HG02588 (cell line): Measurements from ENCODE around the gene CENPE.

Experiments
- ATAC-seq: cut with Tn5 transposase; IDR thresholded peaks from one replicate; pipeline ENCODE4 v1.9.1; 2021; ENCODE audit warnings: mild to moderate bottlenecking, moderate library complexity; ENCODE audit not compliant: unreplicated experiment

Gene CENPE

DNA sequence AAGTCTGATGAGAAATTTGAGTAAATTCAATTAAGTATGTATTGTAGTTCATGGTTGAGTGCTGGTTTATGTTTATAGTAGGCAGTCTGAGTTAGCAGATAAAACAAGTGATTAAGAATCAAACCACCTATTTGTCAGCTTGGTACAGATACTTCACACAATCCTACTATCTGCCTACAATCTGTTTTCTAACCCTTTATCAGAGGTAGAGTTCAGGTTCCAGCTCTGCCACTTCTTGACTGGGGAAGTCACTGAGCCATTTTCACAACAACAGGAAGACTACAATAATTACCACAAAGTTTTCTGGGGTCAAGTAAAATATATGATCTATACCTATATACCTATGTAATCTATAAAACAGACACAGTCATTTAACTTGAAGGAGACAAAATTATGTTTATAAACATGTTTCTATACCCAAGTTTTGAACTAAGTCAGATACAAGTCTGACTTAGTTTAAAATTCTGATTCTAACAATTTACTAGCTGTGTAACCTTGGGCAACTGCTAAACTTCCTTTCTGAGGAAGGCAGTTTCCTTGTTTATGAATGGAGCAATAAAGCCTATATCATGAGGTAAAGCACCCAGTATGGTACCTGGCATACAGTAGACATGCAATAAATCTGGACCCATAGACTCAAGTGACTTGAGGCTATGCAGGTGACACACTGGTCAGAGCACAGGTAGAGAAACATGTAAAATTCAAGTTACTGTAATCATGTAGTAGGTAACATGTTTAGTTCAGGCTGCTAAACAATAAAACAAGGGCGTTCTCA is 61.3 kb downstream of the CENPE start:
- ATAC-seq, result no peak

DNA sequence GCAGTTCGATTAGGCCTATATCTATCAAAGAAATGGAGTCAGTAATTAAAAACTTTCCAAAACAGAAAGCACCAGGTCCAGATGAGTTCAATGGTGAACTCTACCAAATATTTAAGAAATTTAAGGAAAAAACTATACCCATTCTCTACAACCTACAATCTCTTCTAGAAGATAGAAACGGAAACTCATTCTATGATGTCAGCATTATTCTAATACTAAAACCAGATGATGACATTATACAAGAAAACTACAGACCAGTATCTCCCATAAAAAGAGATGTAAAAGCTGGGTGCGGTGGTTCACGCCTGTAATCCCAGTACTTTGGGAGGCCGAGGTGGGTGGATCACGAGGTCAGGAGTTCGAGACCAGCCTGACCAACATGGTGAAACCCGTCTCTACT is 69.0 kb downstream of the CENPE start:
- ATAC-seq, result no peak

DNA sequence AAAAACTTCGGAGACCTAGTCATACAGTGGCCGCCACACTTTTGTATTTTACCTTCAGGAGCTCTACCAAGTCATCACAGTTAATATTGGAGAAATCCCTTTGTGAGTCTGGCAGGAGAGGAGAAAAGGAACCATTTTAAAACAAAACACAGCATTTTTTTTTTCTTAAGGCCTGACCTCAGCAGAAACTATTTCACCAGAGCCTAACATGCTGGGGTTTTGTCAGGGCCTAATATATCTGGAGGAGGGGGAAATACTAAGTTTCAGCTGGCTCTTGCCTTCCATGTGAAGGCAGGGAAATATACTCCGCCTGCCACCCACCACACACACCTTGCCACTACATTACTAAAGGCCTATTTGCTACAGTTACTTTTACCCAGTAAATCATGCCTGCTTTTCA is 72.0 kb downstream of the CENPE start:
- ATAC-seq, result no peak

DNA sequence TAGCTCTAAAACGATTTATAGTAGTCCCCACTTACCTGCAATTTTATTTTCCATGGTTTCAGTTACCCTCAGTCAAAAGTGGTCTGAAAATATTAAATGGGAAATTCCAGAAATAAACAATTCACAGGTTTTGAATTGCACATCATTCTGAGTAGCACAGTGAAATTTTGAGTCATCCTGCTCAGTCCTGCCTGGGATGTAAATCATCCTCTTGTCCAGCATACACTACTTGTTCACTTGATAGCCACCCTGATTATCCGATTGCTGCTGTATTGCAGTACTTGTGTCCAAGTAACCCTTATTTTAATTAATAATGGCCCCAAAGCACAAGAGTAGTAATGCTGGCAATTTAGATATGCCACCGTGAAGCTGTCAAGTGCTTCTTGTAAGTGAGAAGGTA is 75.0 kb downstream of the CENPE start:
- ATAC-seq, result no peak

- ATAC-seq, result no peak
These were observed 80.0 kb downstream of the CENPE start for GRCh38 chr4:103118166-103118565.

DNA sequence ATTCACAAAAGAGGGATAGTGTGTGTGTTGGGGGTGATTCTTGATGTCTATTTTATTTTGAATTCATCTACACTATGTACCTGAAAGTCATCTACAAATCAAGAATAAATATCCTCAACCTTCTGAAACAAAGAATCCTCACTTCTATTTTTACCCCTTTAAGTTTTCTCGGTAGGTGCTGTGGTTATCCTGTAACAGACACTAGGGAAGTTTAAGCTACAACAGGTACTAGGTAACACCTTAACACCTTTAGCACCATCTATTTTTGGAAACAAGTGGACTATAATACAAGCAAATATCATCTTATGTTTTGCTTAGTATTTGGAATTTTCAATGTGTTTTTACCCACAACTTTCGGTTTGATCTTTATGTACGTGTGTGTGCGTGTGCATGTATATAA is 86.5 kb downstream of the CENPE start:
- no peak for ATAC-seq

DNA sequence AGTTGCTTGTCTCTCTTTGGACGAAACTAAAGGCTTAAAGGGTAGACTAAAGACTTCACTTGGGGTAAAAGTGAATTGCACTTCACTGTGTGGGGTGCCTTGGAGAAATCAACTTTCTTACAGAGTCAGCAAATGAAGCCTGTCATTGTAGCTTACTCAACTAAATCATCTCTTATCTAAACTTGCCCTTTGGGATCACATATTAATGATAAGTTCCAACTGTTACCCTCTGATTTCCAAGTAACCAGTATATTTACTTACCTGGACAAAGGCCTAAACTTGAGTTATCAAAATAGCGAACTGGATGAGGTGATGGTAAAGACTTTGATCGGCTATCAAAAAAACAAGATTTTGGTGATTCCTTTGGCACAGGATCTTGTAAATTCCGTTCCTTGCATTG is 89.6 kb downstream of the CENPE start:
- ATAC-seq, result no peak

DNA sequence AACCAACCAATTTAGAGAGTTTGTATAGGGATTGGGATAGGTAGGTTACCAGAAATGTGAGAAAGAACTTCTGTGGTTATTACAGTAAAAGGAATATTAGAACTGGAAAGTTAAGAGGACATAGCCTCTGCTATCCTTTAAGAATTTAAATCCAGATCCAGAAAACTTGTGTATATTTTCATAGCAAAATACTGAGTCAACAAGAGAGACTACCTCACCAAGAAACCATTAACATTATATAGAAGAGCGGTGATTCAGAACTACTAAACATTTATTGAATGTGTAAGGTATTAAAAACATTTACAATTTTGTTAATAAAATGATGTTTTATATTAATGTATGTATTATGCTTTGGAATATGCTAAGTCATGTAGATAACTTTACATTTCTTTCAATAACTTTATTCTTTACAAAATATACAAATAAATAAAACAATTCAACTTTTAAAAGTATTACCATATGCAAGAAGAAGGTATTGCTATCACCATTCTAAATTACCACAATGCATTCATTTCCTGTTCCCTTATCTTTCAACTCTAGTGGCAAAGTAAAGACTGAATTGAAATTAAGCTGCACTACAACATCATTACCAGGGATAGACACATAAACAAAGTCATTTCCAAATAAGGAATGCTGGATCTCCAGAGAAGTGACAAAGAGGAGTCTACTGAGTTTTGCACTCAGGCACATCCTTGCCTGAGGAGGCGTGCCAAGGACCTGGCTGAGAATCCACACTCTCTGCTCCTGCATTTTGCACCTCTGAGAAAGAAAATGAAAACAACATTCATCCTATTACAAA is 92.4 kb downstream of the CENPE start:
- ATAC-seq, result no peak

DNA sequence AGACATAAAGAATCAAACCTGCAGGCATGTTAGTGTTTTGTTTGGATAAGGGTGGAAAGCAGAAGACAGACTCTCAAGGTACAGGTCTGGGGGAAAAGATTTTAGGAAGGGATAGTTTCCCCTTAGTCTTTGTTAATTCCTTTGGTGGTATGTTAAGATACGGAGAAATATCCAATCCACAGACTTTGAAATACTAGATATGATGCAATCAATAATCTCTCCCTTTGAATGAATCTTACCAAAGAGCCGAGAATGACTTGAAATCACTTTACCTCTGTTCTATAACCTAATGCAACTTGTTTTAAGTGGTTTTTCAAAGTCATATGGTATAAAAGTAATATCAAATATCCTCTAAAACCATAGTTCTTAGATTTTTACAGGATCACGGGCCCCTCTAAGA is 93.3 kb downstream of the CENPE start:
- ATAC-seq, result no peak

- no peak for ATAC-seq
These were observed 97.5 kb downstream of the CENPE start for GRCh38 chr4:103100691-103101090.

DNA sequence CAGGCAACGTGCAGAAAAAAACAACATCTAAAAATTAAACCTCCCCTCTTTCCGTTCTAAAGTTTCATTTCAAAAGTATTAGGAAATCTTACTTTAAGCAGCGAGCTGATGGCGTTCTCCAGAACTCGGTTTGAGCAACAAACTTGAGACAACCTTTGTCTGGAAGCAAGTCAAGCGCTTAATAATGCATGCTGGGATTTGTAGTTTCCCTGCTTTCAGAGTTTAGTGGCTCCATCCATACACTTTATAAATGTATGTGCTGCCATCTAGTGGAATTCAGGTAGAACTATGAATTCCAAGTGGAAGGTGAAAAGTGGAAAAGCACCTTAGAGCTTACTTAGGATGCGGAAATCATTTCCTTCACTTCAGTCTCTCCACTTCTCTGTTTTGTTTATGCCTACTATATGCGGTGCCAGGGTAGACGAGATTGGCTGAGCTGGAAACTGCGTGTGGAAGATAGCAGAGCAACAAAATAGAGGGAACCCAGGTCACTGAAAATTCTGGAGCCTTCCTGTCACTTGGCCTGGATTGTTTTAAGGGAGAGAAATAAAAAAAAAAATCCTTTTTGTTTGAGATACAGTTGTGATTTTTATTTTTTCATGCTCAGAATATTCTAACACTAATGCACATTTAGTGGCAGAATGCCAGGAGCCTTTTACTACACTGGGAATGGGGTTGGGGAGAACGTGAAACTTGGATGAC is 98.3 kb downstream of the CENPE start, which contains the start of gene BDH2:
Gene BDH2 (minus strand): TSS at position 144 of the 702 bp plus-strand sequence. CDS start 3,580 bp downstream, outside the sequence.
- peak; percentile 97 for ATAC-seq

DNA sequence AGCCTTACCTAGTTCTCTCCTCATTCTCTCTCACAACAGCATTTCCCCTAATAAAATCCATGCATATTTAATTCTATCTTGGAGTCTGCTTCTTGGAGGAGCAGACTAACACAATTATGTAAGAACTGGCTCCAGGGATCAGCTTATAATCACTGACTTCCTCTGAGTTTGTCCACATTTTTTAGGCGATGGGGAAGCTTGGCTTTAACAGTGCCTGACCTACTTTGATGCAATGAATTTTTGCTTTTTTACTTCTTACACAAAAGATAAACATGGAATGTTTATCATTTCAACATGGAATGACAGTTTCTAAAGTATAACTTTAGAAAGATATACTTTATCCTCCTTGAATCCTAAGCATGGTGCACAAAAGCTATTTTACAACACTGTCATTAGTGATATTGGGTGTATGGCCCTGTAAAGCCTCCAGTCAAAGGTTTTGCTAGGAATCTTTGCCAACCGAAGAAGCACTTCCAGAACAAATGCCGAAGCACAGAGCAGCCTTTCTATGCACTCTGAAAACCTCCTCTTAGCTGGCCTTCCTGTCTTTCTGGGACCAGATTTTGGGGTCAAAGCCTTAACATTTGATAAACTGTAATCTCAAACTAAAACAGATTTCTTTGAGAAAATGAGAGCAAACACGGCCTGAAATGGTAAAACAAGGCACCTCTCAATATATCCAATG is 99.2 kb downstream of the CENPE start:
- ATAC-seq, result no peak

GRCh38 chr4:103098341-103098740 is 99.8 kb downstream of the CENPE start:
- ATAC-seq, result no peak

DNA sequence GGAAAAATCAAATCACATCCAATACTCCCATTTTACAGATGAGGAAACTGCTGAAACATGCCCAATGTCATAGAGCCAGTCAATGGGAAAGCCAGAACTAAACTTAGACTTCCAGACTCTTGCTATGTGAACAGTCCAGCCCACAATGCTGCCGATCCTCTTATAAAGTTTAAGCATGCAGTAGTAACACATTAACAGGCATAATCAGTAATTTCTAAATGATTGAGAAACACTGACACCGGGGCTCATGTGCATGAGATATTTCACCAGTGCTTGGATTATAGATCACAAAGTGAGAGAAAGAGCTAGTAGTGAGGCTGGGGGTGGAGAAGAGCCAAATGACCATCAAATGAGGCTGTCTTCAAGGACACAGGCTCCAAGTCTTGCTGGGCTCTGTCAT is 101.0 kb downstream of the CENPE start:
- no peak for ATAC-seq

DNA sequence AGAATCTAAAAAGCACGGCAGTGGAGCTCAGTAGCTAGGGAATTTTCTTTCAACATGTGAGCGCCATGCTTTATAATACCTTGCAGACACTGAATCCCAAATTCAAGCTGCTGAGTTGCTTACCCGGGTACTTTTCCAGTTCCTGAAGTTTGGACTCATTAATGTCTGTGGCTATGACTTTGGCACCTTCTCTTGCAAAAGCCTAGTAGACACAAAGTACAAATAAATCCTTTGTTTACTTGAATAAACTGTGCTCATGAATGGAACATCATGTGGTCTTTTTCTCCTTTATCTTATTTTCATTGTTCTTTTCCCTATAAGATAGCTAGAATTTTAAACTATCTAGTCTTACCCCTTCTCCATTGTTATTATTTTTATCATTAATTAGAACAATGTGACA is 103.1 kb downstream of the CENPE start:
- ATAC-seq, result no peak

DNA sequence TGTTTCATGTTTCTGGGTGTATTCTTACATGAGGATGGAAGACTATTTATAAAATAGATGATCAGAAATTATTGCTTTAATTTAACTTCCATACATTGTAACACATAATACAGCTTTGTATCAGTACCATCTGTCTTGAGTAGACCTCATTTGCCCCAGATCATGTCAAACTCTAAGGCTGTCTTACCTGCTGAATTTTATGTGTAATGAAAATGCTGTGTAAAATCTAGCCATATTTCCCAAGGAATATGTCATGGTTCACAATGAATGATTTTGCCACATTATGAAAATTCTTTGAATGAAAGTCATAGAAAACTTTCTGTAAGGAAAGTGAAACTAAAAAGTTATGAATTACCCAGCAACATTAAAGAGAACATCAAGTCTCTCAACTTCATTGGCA is 105.9 kb downstream of the CENPE start:
- no peak for ATAC-seq

DNA sequence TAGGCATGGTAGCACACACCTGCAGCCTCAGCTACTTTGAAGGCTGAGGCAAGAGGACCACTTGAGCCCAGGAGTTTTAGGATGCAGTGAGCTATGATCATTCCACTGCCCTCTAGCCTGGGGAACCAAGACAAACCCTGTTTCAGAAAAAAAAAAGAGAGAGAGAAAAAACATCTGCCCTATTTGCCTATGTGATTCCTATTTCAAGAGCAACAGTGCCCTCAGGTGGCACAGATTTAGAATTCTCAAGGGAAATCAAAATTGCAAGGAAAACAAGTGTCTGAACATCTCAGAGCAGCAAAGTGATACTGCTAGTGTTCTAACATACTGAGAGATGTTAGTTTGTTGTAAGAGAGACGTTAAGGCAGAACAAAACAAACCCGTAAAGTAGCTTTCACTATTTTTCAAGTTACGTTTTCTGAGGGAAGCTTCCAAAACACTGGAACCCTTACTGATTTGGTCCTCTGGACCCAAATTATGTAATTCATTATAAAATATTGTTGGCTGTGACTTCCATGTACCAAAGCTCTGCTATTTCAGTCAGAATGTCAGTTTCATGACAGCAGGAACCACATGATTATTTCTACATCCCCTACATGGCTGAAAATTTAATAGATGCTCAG is 106.4 kb downstream of the CENPE start:
- peak; percentile 79 for ATAC-seq

- ATAC-seq, result no peak
These were observed 108.7 kb downstream of the CENPE start for GRCh38 chr4:103089481-103089880.

- no peak for ATAC-seq
These were observed 111.6 kb downstream of the CENPE start for GRCh38 chr4:103086551-103086950.

DNA sequence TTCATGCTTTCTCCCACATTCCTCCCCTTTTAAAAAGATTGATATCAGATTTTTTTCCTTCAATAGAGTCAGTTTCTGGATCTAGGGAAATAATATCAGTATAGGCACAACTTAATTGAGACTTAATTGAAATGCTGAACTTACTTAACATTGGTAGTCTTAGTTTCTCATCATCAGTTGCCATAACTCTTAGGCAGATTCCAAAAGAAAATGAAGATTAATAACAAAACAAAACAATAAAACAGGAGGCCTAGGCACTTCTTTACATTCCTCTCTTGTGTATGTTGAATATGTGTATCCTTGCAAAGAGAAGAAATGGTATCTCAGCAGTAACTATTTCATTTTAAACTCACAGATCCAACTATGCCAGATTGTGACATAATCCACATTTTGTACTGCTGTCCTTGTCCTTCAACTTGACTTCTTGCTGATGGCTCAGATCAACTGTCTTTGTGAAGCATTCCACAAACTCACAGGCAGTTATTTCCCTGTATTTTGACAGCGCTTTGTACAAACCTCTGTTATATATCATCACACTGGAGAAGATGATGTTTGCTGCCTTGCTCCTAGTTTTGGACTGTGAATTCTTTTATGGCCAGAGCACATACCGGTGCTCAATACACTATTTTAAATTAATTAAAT is 112.5 kb downstream of the CENPE start:
- ATAC-seq, result no peak
